Caco-2 (cell line): ENCODE measurements around the gene TEX264. TPM values are rescaled to one million over a fixed set of nuclear protein-coding genes. Genes with fewer than 3 reads are reported as not detected.
A peak's percentile ranks its signal among the peaks of the same experiment; 100 is the strongest.

Experiments
- BruUV-seq: library from RNA; stranded (reverse); fragments of 400-500 nt; replicated peaks from 2 replicates; lab custom pipeline; 2021; lab: Mats Ljungman, UMichigan
- CTCF ChIA-PET: fragments of 300-600 bp; sonication (Branson Sonifier 250); formaldehyde crosslinking; loops from one replicate; lab custom pipeline; 2022; ENCODE audit warnings: antibody characterized with exemption; lab: Charles Lee
- POLR2A ChIA-PET: fragments of 300-600 bp; sonication (Branson Sonifier 250); formaldehyde crosslinking; loops from one replicate; lab custom pipeline; 2022; ENCODE audit warnings: antibody characterized with exemption; lab: Charles Lee
- DNase-seq, 2 experiments: peaks; one replicate each; pipeline versions ENCODE4 v3.0.0 to v3.0.0-alpha.2; 2020 to 2022
- H3K27me3 ChIP-seq: replicated peaks from 2 replicates; pipeline ENCODE4 v1.6.0; 2011; ENCODE audit warnings: low read length; ENCODE audit not compliant: control insufficient read depth, insufficient read depth
- H3K36me3 ChIP-seq: 2 replicates; pipeline ENCODE4 v1.5.1; 2011; ENCODE audit warnings: low read length; ENCODE audit not compliant: control insufficient read depth, insufficient read depth
- H3K4me1 ChIP-seq: fragments of 250-450 bp; sonication (Bioruptor Pico); 2 replicates; pipeline ENCODE4 v1.5.1; 2020; ENCODE audit warnings: mild to moderate bottlenecking
- H3K4me3 ChIP-seq: 2 replicates; pipeline ENCODE4 v1.5.1; 2011; ENCODE audit warnings: low read depth, mild to moderate bottlenecking, control low read depth, low read length
- H3K9me3 ChIP-seq: fragments of 250-450 bp; sonication (Bioruptor Pico); 2 replicates; pipeline ENCODE4 v1.5.1; 2020; ENCODE audit warnings: mild to moderate bottlenecking, moderate library complexity
- H3K27ac Mint-ChIP-seq: one replicate; pipeline ENCODE4 v1.8.0; 2022; ENCODE audit warnings: mixed read lengths; ENCODE audit not compliant: unreplicated experiment
- H3K27me3 Mint-ChIP-seq: one replicate; pipeline ENCODE4 v1.8.0; 2022; ENCODE audit warnings: mixed read lengths; ENCODE audit not compliant: insufficient read depth, unreplicated experiment
- H3K36me3 Mint-ChIP-seq: one replicate; pipeline ENCODE4 v1.8.0; 2022; ENCODE audit warnings: mild to moderate bottlenecking, mixed read lengths; ENCODE audit not compliant: insufficient read depth, unreplicated experiment
- H3K4me1 Mint-ChIP-seq: one replicate; pipeline ENCODE4 v1.8.0; 2022; ENCODE audit warnings: low read depth, mixed read lengths; ENCODE audit not compliant: unreplicated experiment
- H3K4me3 Mint-ChIP-seq: one replicate; pipeline ENCODE4 v1.8.0; 2022; ENCODE audit warnings: mild to moderate bottlenecking, moderate library complexity, mixed read lengths; ENCODE audit not compliant: unreplicated experiment
- H3K9me3 Mint-ChIP-seq: one replicate; pipeline ENCODE4 v1.8.0; 2022; ENCODE audit warnings: mixed read lengths; ENCODE audit not compliant: unreplicated experiment
- intact Hi-C: fragments of 100-400 bp; cut with micrococcal nuclease; formaldehyde crosslinking; loops from one replicate; pipeline ENCODE4 v1.10.0; 2022; ENCODE audit not compliant: unreplicated experiment
- total RNA-seq: library from RNA; stranded (reverse); gene quantifications from 2 replicates; pipeline ENCODE4 v1.2.3, GENCODE V29; 2022
- TF ChIP-seq, protein P1 (sequence below), 2 experiments: fragments of 200-600 bp in 1 of 2; IDR thresholded peaks; 1 replicate in 1 of 2; 2 replicates in 1 of 2; pipeline versions ENCODE4 v1.5.1 to v1.8.0; 2011 to 2022; ENCODE audit warnings: antibody characterized with exemption in 1 of 2, control low read depth in 1 of 2, inconsistent platforms in 1 of 2, low read depth in 1 of 2, low read length in 1 of 2, mild to moderate bottlenecking in 1 of 2, moderate library complexity in 1 of 2; ENCODE audit not compliant: insufficient read depth in 1 of 2, severe bottlenecking in 1 of 2, unreplicated experiment in 1 of 2

TEX264 gene
- total RNA-seq, 1 experiment from 2014 or later: 37.9 TPM

DNA sequence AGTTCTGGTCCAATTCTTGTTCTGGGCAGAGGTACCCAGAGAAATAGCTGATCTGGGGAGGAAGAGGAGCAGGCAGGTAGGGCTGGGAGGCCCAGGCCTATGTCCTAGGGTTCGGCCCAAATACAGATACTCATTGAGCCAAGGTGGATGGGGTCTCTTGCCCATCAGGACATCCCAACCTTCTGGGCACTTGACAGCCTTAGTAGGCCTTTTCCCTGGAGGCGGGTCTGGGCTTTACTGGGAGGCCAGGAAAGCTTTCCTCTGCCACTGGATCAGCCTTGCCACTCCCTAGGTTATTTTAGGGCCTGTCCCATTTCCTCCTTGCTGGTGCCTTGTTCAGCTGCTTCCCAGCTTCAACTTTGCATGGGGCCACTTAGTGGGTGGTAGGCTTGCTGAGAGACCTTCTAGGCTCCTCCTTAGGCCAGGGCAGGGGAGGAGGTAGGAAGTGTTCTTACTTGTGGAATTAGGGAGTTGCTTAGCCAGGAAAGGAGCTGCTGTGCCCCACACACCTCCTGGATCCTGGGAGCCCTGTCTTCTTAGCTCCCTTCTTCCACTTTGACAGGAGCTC, 9.7 kb downstream of the TEX264 start:
- H3K4me3 ChIP-seq: no peak overlapping the region
- Mint-ChIP-seq H3K9me3 (no peaks in the 10 kb centered on the region), H3K27me3 (no peaks in the 10 kb centered on the region), H3K4me3 (no peak overlapping the region), H3K4me1 (no peaks in the 10 kb centered on the region), H3K27ac (no peak overlapping the region), H3K36me3 (peaks cover 16% of the 10 kb centered on the region)
- no peaks in the 10 kb centered on the region; the same call in 1 of the 2 replicates for H3K36me3 ChIP-seq
- no peaks in the 10 kb centered on the region for H3K9me3 ChIP-seq
- no peaks in the 10 kb centered on the region for H3K4me1 ChIP-seq
- BruUV-seq: no TSS peak
- ChIA-PET CTCF (interaction anchor here (0.9 to 1.9 kb wide), 3 partner anchors 32 to 181 kb away, joined by 3 to 31 read pairs (median 5); partner anchors contain the start of gene DCAF1), POLR2A (interaction anchor here (0.6 kb wide), 1 partner anchor 181 kb away, joined by 4 read pairs; the partner anchor contains the start of gene DCAF1)
- no peaks in the 10 kb centered on the region for H3K27me3 ChIP-seq
- intact Hi-C loops: loop anchor here (5.0 kb wide), 1 partner anchor 288 kb away; the partner anchor contains the start of gene RBM15B
- TF ChIP-seq, protein P1, sequence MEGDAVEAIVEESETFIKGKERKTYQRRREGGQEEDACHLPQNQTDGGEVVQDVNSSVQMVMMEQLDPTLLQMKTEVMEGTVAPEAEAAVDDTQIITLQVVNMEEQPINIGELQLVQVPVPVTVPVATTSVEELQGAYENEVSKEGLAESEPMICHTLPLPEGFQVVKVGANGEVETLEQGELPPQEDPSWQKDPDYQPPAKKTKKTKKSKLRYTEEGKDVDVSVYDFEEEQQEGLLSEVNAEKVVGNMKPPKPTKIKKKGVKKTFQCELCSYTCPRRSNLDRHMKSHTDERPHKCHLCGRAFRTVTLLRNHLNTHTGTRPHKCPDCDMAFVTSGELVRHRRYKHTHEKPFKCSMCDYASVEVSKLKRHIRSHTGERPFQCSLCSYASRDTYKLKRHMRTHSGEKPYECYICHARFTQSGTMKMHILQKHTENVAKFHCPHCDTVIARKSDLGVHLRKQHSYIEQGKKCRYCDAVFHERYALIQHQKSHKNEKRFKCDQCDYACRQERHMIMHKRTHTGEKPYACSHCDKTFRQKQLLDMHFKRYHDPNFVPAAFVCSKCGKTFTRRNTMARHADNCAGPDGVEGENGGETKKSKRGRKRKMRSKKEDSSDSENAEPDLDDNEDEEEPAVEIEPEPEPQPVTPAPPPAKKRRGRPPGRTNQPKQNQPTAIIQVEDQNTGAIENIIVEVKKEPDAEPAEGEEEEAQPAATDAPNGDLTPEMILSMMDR (IDR thresholded peaks at IDR 0.05; ENCODE audit: insufficient read depth in 1 of 2, low read depth in 1 of 2, low read length in 1 of 2, severe bottlenecking in 1 of 2, unreplicated experiment in 1 of 2): no peak
- DNase-seq: no peak

DNA sequence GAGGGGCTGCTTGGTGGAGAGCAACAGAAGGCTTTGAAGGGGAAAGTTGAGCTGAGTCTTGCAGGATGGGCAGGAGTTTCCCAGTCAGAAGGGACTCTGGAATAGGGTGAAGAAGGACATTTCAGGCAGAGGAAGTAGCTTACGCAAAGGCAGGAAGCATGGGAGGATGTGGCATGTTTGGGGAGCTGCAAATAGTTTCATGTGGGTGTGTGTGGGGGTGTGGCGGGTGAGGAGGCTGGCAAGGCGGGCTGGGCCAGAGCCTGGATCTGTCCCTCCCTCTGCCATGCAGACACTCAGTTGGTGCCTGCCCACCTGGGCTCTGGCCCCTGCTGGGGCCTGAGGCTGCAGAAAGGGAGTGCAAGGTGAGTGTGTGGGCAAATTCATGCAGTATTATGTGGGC, 10.4 kb downstream of the TEX264 start:
- no peak overlapping the region for H3K4me3 Mint-ChIP-seq
- intact Hi-C loops: loop anchor here (5.0 kb wide), 1 partner anchor 289 kb away; the partner anchor contains the start of gene RBM15B
- no peak overlapping the region for H3K27ac Mint-ChIP-seq
- H3K4me3 ChIP-seq: no peak overlapping the region
- no TSS peak for BruUV-seq
- H3K4me1 ChIP-seq: no peaks in the 10 kb centered on the region
- no peaks in the 10 kb centered on the region; the same call in 1 of the 2 replicates for H3K36me3 ChIP-seq
- no peaks in the 10 kb centered on the region for H3K27me3 Mint-ChIP-seq
- no peaks in the 10 kb centered on the region for H3K4me1 Mint-ChIP-seq
- CTCF ChIA-PET: interaction anchor here (1.0 to 1.9 kb wide), 6 partner anchors 9 to 181 kb away, joined by 3 to 31 read pairs (median 12); partner anchors contain the start of genes DCAF1 and RAD54L2
- H3K27me3 ChIP-seq: no peaks in the 10 kb centered on the region
- no peaks in the 10 kb centered on the region for H3K9me3 Mint-ChIP-seq
- H3K9me3 ChIP-seq: no peaks in the 10 kb centered on the region
- H3K36me3 Mint-ChIP-seq: peaks cover 18% of the 10 kb centered on the region
- no peak for DNase-seq
- TF ChIP-seq, protein P1 (IDR thresholded peaks at IDR 0.05; ENCODE audit: insufficient read depth in 1 of 2, low read depth in 1 of 2, low read length in 1 of 2, severe bottlenecking in 1 of 2, unreplicated experiment in 1 of 2): no peak
- POLR2A ChIA-PET: no interaction called here

DNA sequence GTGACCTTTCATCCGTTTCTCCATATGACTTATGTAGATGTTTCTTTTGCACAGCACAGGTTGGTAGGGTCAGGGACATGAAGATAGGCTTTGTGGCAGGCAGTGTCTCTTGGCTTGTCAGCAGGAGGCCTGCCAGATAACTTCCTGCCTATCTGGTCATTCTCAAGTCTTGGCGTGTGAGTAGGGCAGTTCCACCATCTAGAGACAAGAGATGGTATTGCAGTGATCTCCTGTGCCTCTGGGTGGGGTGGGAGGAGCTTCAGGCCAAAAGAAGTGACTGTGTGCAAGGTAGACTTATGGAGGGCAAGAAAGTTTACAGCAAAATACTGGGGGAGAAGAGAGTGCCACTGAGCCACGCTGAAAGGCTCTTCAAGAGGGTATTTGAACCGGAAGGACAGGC, 11.0 kb downstream of the TEX264 start:
- Histone ChIP-seq H3K27me3 (no peaks in the 10 kb centered on the region), H3K4me3 (no peak overlapping the region), H3K9me3 (no peaks in the 10 kb centered on the region), H3K36me3 (no peaks in the 10 kb centered on the region; the same call in 1 of the 2 replicates), H3K4me1 (no peaks in the 10 kb centered on the region)
- no peak overlapping the region for H3K4me3 Mint-ChIP-seq
- H3K4me1 Mint-ChIP-seq: no peaks in the 10 kb centered on the region
- no peak overlapping the region for H3K27ac Mint-ChIP-seq
- TF ChIP-seq, protein P1 (IDR thresholded peaks at IDR 0.05; ENCODE audit: insufficient read depth in 1 of 2, low read depth in 1 of 2, low read length in 1 of 2, severe bottlenecking in 1 of 2, unreplicated experiment in 1 of 2): peak; percentile 69 to 82
- POLR2A ChIA-PET: interaction anchor here (1.1 kb wide), 1 partner anchor 10 kb away, joined by 5 read pairs; no protein-coding TSS in a partner anchor
- H3K36me3 Mint-ChIP-seq: peaks cover 23% of the 10 kb centered on the region
- DNase-seq: peak; percentile 76 to 83
- no peaks in the 10 kb centered on the region for H3K27me3 Mint-ChIP-seq
- CTCF ChIA-PET: interaction anchor here (0.6 to 1.9 kb wide), 12 partner anchors 9 to 247 kb away, joined by 3 to 31 read pairs (median 6); partner anchors contain the start of genes DCAF1 and RAD54L2
- H3K9me3 Mint-ChIP-seq: no peaks in the 10 kb centered on the region
- BruUV-seq: no TSS peak
- intact Hi-C loops: loop anchor here (1.0 to 5.0 kb wide), 4 partner anchors 13 to 290 kb away; partner anchors contain the start of gene RBM15B
